Measurements from ENCODE around the gene PFN2.

Gene PFN2

DNA sequence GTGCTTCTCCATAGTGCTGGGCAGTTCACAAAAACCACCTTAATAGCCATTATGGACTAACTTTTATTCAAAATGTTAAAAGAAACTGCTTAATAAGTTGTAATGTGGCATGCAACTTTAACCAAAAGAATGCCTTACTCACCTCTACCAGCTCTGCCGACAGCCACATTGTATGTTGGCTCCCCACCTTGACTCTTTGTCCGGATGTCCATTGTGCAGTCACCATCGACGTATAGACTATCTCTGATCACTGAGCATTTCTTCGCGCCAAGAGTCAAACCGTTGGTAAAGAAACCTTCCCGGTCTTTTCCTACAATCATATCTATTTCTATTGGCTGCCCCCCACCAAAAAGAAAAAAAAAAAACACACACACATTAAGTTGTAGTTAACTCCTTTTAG is 2.5 kb downstream of the PFN2 start:
- H3K36me3 ChIP-seq (ENCODE audit: control insufficient read depth in 2 of 2, insufficient read depth in 2 of 2, low read length in 2 of 2) = no peaks in the 10 kb centered on the region
- no peaks in the 10 kb centered on the region for H3K27me3 ChIP-seq (ENCODE audit: control insufficient read depth in 1 of 2, insufficient read depth in 2 of 2, low read length in 2 of 2)
- H3K9me3 ChIP-seq (ENCODE audit: control insufficient read depth in 2 of 2, low read length in 2 of 2) = no peaks in the 10 kb centered on the region
- H3K27ac ChIP-seq (ENCODE audit: low read length) = peak overlapping the region; percentile 13
- peak overlapping the region; percentile 70 to 84 for H3K4me3 ChIP-seq (ENCODE audit: low read length in 2 of 2)
- H3K4me1 ChIP-seq (ENCODE audit: control insufficient read depth, insufficient read depth, low read length) = peaks cover 13% of the 10 kb centered on the region
- H3K9ac ChIP-seq (ENCODE audit: low read length in 2 of 2) = peak overlapping the region; percentile 55 to 70

DNA sequence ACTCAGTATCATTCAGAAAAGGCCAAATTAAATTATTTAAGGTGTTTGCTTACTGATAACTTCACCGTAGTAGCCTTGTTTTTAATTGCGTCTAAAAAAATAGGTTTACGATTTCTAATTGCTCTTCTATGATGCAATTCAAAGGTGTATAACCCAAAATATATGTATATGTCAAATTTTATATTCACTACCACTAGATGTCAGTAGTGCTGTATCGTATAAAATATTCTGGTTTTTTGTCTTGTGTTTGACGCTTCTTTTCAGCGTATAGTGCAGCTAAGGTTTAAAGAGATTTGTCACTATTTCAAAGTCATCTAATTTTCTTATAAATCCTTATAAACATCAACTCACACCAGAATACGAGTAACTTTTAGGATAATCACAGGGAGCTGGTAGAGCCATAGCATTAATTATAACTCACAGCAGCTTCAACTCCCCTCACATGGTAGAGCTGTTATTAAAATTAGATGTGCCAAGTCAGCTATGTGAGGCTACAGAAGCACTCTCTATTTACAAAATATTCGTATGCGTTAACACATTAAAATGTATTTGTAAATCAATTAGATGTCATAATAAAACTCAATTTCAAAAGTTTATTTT is 3.5 kb downstream of the PFN2 start:
- Histone ChIP-seq H3K9me3 (ENCODE audit: control insufficient read depth in 2 of 2, low read length in 2 of 2) (no peaks in the 10 kb centered on the region), H3K27ac (ENCODE audit: low read length) (no peak overlapping the region), H3K9ac (ENCODE audit: low read length in 2 of 2) (no peak overlapping the region)

DNA sequence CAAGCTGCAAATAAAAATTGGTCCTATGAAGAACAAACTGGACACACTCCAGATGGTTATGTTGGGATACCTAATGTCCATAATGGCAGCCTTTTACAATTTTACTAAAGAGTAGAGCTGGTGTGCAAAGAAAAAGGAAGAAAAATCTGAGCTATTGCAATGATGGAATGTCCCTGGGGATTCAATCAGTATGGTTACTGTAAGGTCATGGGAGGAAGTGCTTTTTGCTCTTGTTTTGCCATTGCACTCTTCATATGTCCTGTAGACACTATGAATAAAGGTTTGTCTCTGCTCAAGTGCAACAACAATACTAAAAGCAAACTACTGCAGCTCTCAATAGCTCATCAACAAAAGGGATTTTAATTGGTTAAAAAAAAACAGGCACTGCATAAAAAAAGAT is 5.4 kb downstream of the PFN2 start:
- H3K27ac ChIP-seq (ENCODE audit: low read length) = no peak overlapping the region
- H3K4me3 ChIP-seq (ENCODE audit: low read length in 2 of 2) = no peak overlapping the region

More for the DNA sequence above, 3.5 kb downstream of the PFN2 start:
- Histone ChIP-seq H3K36me3 (ENCODE audit: control insufficient read depth in 2 of 2, insufficient read depth in 2 of 2, low read length in 2 of 2) (no peaks in the 10 kb centered on the region), H3K4me1 (ENCODE audit: control insufficient read depth, insufficient read depth, low read length) (peaks cover 13% of the 10 kb centered on the region), H3K4me3 (ENCODE audit: low read length in 2 of 2) (no peak overlapping the region), H3K27me3 (ENCODE audit: control insufficient read depth in 1 of 2, insufficient read depth in 2 of 2, low read length in 2 of 2) (no peaks in the 10 kb centered on the region)

GRCh38 chr3:149964291-149964690 is 6.4 kb downstream of the PFN2 start:
- Histone ChIP-seq H3K4me1 (ENCODE audit: control insufficient read depth, insufficient read depth, low read length) (peaks cover 13% of the 10 kb centered on the region), H3K9ac (ENCODE audit: low read length in 2 of 2) (no peak overlapping the region), H3K9me3 (ENCODE audit: control insufficient read depth in 2 of 2, low read length in 2 of 2) (no peaks in the 10 kb centered on the region), H3K4me3 (ENCODE audit: low read length in 2 of 2) (no peak overlapping the region), H3K27ac (ENCODE audit: low read length) (no peak overlapping the region), H3K36me3 (ENCODE audit: control insufficient read depth in 2 of 2, insufficient read depth in 2 of 2, low read length in 2 of 2) (no peaks in the 10 kb centered on the region), H3K27me3 (ENCODE audit: control insufficient read depth in 1 of 2, insufficient read depth in 2 of 2, low read length in 2 of 2) (no peaks in the 10 kb centered on the region)

More for the DNA sequence above, 5.4 kb downstream of the PFN2 start:
- H3K27me3 ChIP-seq (ENCODE audit: control insufficient read depth in 1 of 2, insufficient read depth in 2 of 2, low read length in 2 of 2) = no peaks in the 10 kb centered on the region
- no peaks in the 10 kb centered on the region for H3K9me3 ChIP-seq (ENCODE audit: control insufficient read depth in 2 of 2, low read length in 2 of 2)
- no peaks in the 10 kb centered on the region for H3K36me3 ChIP-seq (ENCODE audit: control insufficient read depth in 2 of 2, insufficient read depth in 2 of 2, low read length in 2 of 2)
- peaks cover 13% of the 10 kb centered on the region for H3K4me1 ChIP-seq (ENCODE audit: control insufficient read depth, insufficient read depth, low read length)
- H3K9ac ChIP-seq (ENCODE audit: low read length in 2 of 2) = no peak overlapping the region

DNA sequence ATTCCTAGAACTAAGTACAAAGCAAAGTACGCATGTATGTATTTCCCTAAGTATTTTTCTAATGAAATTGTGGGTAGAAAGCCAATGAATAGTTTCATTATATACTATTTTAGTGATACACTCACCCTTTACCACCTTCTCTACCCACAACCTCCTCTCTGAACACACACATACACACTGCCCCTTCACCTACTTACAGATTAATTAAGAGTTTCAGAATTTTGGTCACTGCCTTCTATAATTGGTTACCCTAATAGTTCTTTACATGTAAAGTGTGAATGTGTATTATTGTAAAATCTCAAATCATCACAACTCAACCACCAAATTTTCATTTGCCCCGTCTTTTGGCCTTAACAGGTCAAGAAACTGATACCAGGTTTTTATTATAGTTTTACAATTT is 7.2 kb downstream of the PFN2 start:
- no peaks in the 10 kb centered on the region for H3K36me3 ChIP-seq (ENCODE audit: control insufficient read depth in 2 of 2, insufficient read depth in 2 of 2, low read length in 2 of 2)
- H3K9me3 ChIP-seq (ENCODE audit: control insufficient read depth in 2 of 2, low read length in 2 of 2) = no peaks in the 10 kb centered on the region
- H3K27me3 ChIP-seq (ENCODE audit: control insufficient read depth in 1 of 2, insufficient read depth in 2 of 2, low read length in 2 of 2) = no peaks in the 10 kb centered on the region
- H3K4me3 ChIP-seq (ENCODE audit: low read length in 2 of 2) = no peak overlapping the region
- H3K9ac ChIP-seq (ENCODE audit: low read length in 2 of 2) = no peak overlapping the region
- H3K4me1 ChIP-seq (ENCODE audit: control insufficient read depth, insufficient read depth, low read length) = peaks cover 13% of the 10 kb centered on the region
- H3K27ac ChIP-seq (ENCODE audit: low read length) = no peak overlapping the region

DNA sequence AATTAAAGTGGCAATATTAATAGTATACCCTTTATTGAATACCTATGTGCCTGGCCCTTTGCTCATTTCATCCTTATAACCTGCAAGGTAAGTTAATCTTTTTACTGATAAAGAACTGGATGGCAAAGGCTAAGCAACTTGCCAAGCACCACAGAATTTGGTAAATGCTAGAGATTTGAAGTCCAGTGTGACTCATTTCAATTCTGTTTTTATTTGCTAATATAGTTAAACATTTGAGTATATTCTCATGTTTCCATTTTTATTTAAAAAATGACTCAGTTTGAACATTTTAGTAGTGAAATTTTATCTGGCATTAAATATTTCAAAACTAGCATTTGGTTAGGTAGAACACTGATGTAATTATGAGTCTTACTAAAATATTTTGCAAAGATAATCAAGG is 11.3 kb downstream of the PFN2 start:
- H3K4me3 ChIP-seq (ENCODE audit: low read length in 2 of 2) = no peak overlapping the region
- H3K36me3 ChIP-seq (ENCODE audit: control insufficient read depth in 2 of 2, insufficient read depth in 2 of 2, low read length in 2 of 2) = peaks cover 0 to 3% of the 10 kb centered on the region in 2 donors
- H3K9ac ChIP-seq (ENCODE audit: low read length in 2 of 2) = no peak overlapping the region
- no peaks in the 10 kb centered on the region for H3K27me3 ChIP-seq (ENCODE audit: control insufficient read depth in 1 of 2, insufficient read depth in 2 of 2, low read length in 2 of 2)
- H3K9me3 ChIP-seq (ENCODE audit: control insufficient read depth in 2 of 2, low read length in 2 of 2) = no peaks in the 10 kb centered on the region
- H3K4me1 ChIP-seq (ENCODE audit: control insufficient read depth, insufficient read depth, low read length) = peaks cover 4% of the 10 kb centered on the region
- H3K27ac ChIP-seq (ENCODE audit: low read length) = no peak overlapping the region

GRCh38 chr3:149958171-149958796 is 12.4 kb downstream of the PFN2 start:
- Histone ChIP-seq H3K4me1 (ENCODE audit: control insufficient read depth, insufficient read depth, low read length) (no peaks in the 10 kb centered on the region), H3K27me3 (ENCODE audit: control insufficient read depth in 1 of 2, insufficient read depth in 2 of 2, low read length in 2 of 2) (no peaks in the 10 kb centered on the region), H3K36me3 (ENCODE audit: control insufficient read depth in 2 of 2, insufficient read depth in 2 of 2, low read length in 2 of 2) (peaks cover 0 to 3% of the 10 kb centered on the region in 2 donors), H3K27ac (ENCODE audit: low read length) (no peak overlapping the region), H3K9ac (ENCODE audit: low read length in 2 of 2) (no peak overlapping the region), H3K4me3 (ENCODE audit: low read length in 2 of 2) (no peak overlapping the region), H3K9me3 (ENCODE audit: control insufficient read depth in 2 of 2, low read length in 2 of 2) (no peaks in the 10 kb centered on the region)

DNA sequence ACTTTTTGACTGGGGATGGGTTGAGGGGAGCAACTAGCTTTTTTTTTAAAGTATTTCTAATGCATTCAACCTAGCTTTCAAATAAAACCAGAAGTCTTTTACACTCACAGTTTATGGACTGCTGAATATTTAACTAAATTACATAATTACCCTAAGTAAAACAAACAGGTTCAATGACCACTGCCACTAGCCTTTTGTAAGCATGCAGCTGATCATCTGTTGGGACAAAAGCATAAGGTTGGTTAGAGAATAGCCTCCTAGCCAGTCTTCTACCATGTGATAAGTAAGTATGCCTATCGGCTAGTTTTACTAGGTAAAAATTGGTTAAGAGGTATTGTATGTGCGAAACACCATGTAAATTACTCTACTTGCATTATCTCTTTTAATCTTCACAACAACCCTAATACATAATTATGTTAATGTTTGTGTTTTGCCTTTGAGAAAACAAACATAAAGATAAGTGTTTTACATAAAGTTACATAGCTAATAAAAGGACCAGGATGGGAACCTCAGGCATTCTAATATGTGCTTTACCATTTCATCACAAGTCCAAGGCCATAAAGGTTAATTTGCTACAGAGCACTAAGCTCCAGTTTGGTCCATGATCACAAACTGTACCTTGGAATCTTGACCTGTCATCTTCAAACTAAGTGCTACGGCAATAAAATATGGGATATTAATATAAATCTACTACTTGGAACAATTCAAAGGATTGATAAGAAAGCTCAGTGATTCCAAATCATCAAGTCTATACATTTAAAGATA is 13.2 kb downstream of the PFN2 start:
- H3K27me3 ChIP-seq (ENCODE audit: control insufficient read depth in 1 of 2, insufficient read depth in 2 of 2, low read length in 2 of 2) = no peaks in the 10 kb centered on the region
- no peak overlapping the region for H3K9ac ChIP-seq (ENCODE audit: low read length in 2 of 2)
- no peak overlapping the region for H3K27ac ChIP-seq (ENCODE audit: low read length)
- H3K4me3 ChIP-seq (ENCODE audit: low read length in 2 of 2) = no peak overlapping the region
- H3K4me1 ChIP-seq (ENCODE audit: control insufficient read depth, insufficient read depth, low read length) = no peaks in the 10 kb centered on the region
- no peaks in the 10 kb centered on the region for H3K9me3 ChIP-seq (ENCODE audit: control insufficient read depth in 2 of 2, low read length in 2 of 2)
- peaks cover 0 to 3% of the 10 kb centered on the region in 2 donors for H3K36me3 ChIP-seq (ENCODE audit: control insufficient read depth in 2 of 2, insufficient read depth in 2 of 2, low read length in 2 of 2)

- H3K36me3 ChIP-seq (ENCODE audit: control insufficient read depth in 2 of 2, insufficient read depth in 2 of 2, low read length in 2 of 2) = peaks cover 0 to 10% of the 10 kb centered on the region in 2 donors
- no peak overlapping the region for H3K27ac ChIP-seq (ENCODE audit: low read length)
- no peak overlapping the region for H3K4me3 ChIP-seq (ENCODE audit: low read length in 2 of 2)
- H3K4me1 ChIP-seq (ENCODE audit: control insufficient read depth, insufficient read depth, low read length) = no peaks in the 10 kb centered on the region
- no peak overlapping the region for H3K9ac ChIP-seq (ENCODE audit: low read length in 2 of 2)
- H3K27me3 ChIP-seq (ENCODE audit: control insufficient read depth in 1 of 2, insufficient read depth in 2 of 2, low read length in 2 of 2) = no peaks in the 10 kb centered on the region
- no peaks in the 10 kb centered on the region for H3K9me3 ChIP-seq (ENCODE audit: control insufficient read depth in 2 of 2, low read length in 2 of 2)
Measured at GRCh38 chr3:149955449-149955848, 15.2 kb downstream of the PFN2 start.

DNA sequence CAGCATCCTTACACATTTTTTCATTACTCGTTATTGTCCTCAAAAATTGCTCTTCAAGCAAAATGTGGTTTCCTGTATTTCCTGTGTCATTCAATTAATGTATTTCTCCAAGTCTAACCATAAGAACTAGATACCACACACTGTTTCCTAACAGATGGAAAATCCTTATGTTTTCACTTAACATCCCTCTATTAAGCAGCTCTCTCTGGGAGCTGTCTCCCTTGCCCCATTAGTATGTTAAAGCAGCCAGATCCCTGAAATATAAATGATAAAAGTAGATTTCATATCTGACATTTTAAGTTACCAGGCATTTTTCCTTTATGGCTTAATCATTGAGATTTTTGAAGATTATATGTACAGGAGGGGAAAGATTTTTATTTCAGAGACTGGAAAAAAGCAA is 15.9 kb downstream of the PFN2 start:
- no peak overlapping the region for H3K9ac ChIP-seq (ENCODE audit: low read length in 2 of 2)
- no peaks in the 10 kb centered on the region for H3K4me1 ChIP-seq (ENCODE audit: control insufficient read depth, insufficient read depth, low read length)
- no peaks in the 10 kb centered on the region for H3K9me3 ChIP-seq (ENCODE audit: control insufficient read depth in 2 of 2, low read length in 2 of 2)
- H3K27ac ChIP-seq (ENCODE audit: low read length) = no peak overlapping the region
- peaks cover 0 to 12% of the 10 kb centered on the region in 2 donors for H3K36me3 ChIP-seq (ENCODE audit: control insufficient read depth in 2 of 2, insufficient read depth in 2 of 2, low read length in 2 of 2)
- no peaks in the 10 kb centered on the region for H3K27me3 ChIP-seq (ENCODE audit: control insufficient read depth in 1 of 2, insufficient read depth in 2 of 2, low read length in 2 of 2)
- no peak overlapping the region for H3K4me3 ChIP-seq (ENCODE audit: low read length in 2 of 2)

DNA sequence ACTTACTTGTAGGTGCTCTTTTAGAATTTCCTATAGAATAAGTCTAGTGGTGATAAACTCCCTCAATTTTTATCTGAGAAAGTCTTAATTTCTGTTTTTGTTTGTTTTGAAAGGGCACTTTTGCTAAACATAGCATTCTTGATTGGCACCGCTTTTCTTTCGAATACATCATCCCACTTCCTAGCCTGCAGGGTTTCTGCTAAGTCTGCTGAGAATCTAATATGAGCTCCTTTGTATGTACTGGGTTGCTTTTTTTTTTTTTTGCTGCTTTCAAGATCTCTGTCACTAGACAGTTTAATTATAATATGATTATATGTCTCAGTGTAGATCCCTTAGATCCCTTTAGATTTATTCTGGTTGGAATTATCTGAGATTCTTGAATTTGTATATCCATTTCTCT is 21.5 kb downstream of the PFN2 start:
- no peaks in the 10 kb centered on the region for H3K4me1 ChIP-seq (ENCODE audit: control insufficient read depth, insufficient read depth, low read length)
- no peak overlapping the region for H3K4me3 ChIP-seq (ENCODE audit: low read length in 2 of 2)
- no peak overlapping the region for H3K9ac ChIP-seq (ENCODE audit: low read length in 2 of 2)
- H3K27ac ChIP-seq (ENCODE audit: low read length) = no peak overlapping the region
- H3K36me3 ChIP-seq (ENCODE audit: control insufficient read depth in 2 of 2, insufficient read depth in 2 of 2, low read length in 2 of 2) = peaks cover 0 to 9% of the 10 kb centered on the region in 2 donors
- H3K27me3 ChIP-seq (ENCODE audit: control insufficient read depth in 1 of 2, insufficient read depth in 2 of 2, low read length in 2 of 2) = no peaks in the 10 kb centered on the region
- no peaks in the 10 kb centered on the region for H3K9me3 ChIP-seq (ENCODE audit: control insufficient read depth in 2 of 2, low read length in 2 of 2)

Measured in stomach smooth muscle (tissue), 2 donors.